SK-N-MC (cell line): Measurements from ENCODE around the gene SCP2D1.

Experiments used
- EZH2 ChIP-seq: fragments of 200-600 bp; sonication (generic); IDR thresholded peaks from one replicate; pipeline ENCODE4 v1.6.1; 2017; ENCODE audit warnings: antibody characterized with exemption
- FOXP2 ChIP-seq: optimal IDR thresholded peaks from 2 replicates; pipeline ENCODE3; 2011; ENCODE audit warnings: mild to moderate bottlenecking, moderate library complexity; ENCODE audit not compliant: insufficient read depth; ENCODE audit errors: extremely low read length, control extremely low read depth
- POLR2AphosphoS5 ChIP-seq: IDR thresholded peaks from 2 replicates; pipeline ENCODE4 v1.6.1; 2012; ENCODE audit warnings: mild to moderate bottlenecking, low read depth, low read length, borderline replicate concordance

DNA sequence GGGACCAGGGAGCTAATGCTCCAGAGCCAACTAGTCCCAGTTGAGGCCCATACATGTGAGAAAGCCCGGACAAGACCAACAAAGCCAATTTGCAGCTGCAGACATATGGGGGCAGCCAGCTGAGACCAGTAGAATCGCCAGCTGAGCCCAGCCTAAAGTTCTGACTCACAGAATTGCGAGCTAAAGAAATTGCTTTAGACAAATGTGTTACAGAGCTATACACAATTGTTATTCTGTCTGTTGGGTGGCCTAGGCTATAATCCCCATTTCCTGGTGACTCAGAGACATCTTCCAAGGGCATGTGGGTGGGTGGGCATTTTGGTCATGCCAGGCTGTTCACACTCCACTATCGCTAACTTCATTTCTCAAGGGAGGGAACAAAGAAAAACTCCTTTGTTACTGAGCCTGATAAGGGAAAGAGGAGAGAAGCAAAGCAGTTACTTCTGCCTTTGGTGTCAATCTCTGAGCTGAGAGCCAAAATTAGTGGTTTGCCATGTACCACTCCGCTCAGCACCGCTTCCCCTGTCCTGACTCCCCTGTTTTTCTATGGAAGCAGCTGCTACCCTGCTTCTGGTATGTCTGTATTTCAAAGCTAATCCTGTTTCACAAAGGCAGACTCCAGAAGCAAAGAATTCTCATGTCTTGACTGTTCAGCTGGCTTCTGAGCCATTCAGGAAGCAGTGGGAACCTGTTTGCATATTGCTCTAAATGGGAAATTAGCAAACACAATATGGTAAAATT lies 26.1 kb downstream of the SCP2D1 start:
- TF ChIP-seq EZH2 (no peak), POLR2AphosphoS5 (no peak), FOXP2 (no peak)
